ENCODE results near the gene MERTK. TPM values are rescaled to one million over a fixed set of nuclear protein-coding genes. Genes with fewer than 3 reads are reported as not detected.

Gene MERTK
- total RNA-seq, 1 donor from 2014 or later = 3.3 TPM

GRCh38 chr2:112056626-112056987, 158.2 kb downstream of the MERTK start:
- Mint-ChIP-seq H3K27me3 (ENCODE audit: low read depth) (no peaks in the 10 kb centered on the region), H3K4me3 (peak overlapping the region; percentile 95), H3K4me1 (peaks cover 23% of the 10 kb centered on the region), H3K27ac (ENCODE audit: unreplicated experiment) (no peak overlapping the region), H3K9me3 (no peaks in the 10 kb centered on the region), H3K36me3 (ENCODE audit: low read depth) (no peaks in the 10 kb centered on the region)
- no peak for TF ChIP-seq CTCF (conservative IDR thresholded peaks at IDR 0.05)
- no peak for DNase-seq (ENCODE audit: low read depth, low spot score)

GRCh38 chr2:112059671-112060070, 161.3 kb downstream of the MERTK start:
- Mint-ChIP-seq H3K36me3 (ENCODE audit: low read depth) (peaks cover 7% of the 10 kb centered on the region), H3K27me3 (ENCODE audit: low read depth) (no peaks in the 10 kb centered on the region), H3K27ac (ENCODE audit: unreplicated experiment) (no peak overlapping the region), H3K9me3 (no peaks in the 10 kb centered on the region), H3K4me3 (no peak overlapping the region), H3K4me1 (peaks cover 12% of the 10 kb centered on the region)
- no peak for DNase-seq (ENCODE audit: low read depth, low spot score)
- TF ChIP-seq CTCF (conservative IDR thresholded peaks at IDR 0.05) = no peak

DNA sequence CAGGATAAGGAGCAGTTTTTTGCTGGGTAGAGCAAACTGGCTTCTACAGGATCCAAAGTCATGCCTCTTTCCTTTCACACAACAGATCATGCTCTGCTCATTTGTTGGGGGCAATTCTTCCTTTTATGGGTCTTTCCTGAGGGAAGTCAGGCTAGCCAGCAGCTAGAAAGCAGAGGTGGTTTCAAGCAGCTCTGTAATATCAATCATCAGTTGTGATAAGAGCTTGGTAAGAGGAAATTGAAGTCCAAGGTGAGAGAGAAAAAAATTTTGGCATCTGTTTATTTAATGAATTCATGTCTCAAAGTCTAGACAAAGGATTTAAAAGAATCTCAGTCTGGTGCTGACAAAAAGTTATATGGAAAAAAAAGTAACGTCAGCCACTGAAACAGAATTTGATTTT, 162.9 kb downstream of the MERTK start:
- no peak overlapping the region for H3K4me3 Mint-ChIP-seq
- no peak for TF ChIP-seq CTCF (conservative IDR thresholded peaks at IDR 0.05)
- no peak for DNase-seq (ENCODE audit: low read depth, low spot score)
- peaks cover 7% of the 10 kb centered on the region for H3K36me3 Mint-ChIP-seq (ENCODE audit: low read depth)
- H3K27ac Mint-ChIP-seq (ENCODE audit: unreplicated experiment) = no peak overlapping the region
- H3K4me1 Mint-ChIP-seq = peaks cover 8% of the 10 kb centered on the region
- H3K27me3 Mint-ChIP-seq (ENCODE audit: low read depth) = no peaks in the 10 kb centered on the region
- H3K9me3 Mint-ChIP-seq = no peaks in the 10 kb centered on the region

- Mint-ChIP-seq H3K9me3 (no peaks in the 10 kb centered on the region), H3K36me3 (ENCODE audit: low read depth) (peaks cover 7% of the 10 kb centered on the region), H3K4me3 (no peak overlapping the region), H3K27me3 (ENCODE audit: low read depth) (no peaks in the 10 kb centered on the region), H3K4me1 (peaks cover 3% of the 10 kb centered on the region), H3K27ac (ENCODE audit: unreplicated experiment) (no peak overlapping the region)
- no peak for TF ChIP-seq CTCF (conservative IDR thresholded peaks at IDR 0.05)
- no peak for DNase-seq (ENCODE audit: low read depth, low spot score)
Observed at GRCh38 chr2:112061840-112062239, 163.4 kb downstream of the MERTK start.

DNA sequence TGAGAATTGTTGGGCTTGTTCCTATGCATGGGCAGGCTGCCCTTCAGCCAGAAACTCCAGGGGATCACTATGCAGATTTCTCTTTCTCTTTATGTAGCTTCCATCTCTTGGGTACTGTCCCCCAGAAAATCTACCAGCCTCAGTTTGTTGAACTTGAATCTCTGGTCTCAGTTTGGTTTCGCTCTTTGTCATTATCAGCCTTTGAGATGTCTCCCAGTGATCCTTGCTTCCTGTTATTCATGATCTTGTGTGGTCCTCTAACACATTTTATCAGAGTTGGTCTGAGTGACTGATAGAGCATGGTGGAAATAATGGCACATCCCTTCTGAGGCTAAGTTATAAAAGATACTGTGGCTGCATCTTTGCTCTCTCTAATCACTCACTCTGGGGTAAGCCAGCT, 164.5 kb downstream of the MERTK start:
- H3K36me3 Mint-ChIP-seq (ENCODE audit: low read depth) = peaks cover 11% of the 10 kb centered on the region
- no peaks in the 10 kb centered on the region for H3K9me3 Mint-ChIP-seq
- H3K27ac Mint-ChIP-seq (ENCODE audit: unreplicated experiment) = no peak overlapping the region
- H3K27me3 Mint-ChIP-seq (ENCODE audit: low read depth) = no peaks in the 10 kb centered on the region
- DNase-seq (ENCODE audit: low read depth, low spot score) = no peak
- no peak overlapping the region for H3K4me3 Mint-ChIP-seq
- no peaks in the 10 kb centered on the region for H3K4me1 Mint-ChIP-seq
- TF ChIP-seq CTCF (conservative IDR thresholded peaks at IDR 0.05) = no peak

- DNase-seq (ENCODE audit: low read depth, low spot score) = no peak
- H3K27me3 Mint-ChIP-seq (ENCODE audit: low read depth) = no peaks in the 10 kb centered on the region
- H3K4me3 Mint-ChIP-seq = no peak overlapping the region
- no peaks in the 10 kb centered on the region for H3K4me1 Mint-ChIP-seq
- H3K27ac Mint-ChIP-seq (ENCODE audit: unreplicated experiment) = no peak overlapping the region
- H3K36me3 Mint-ChIP-seq (ENCODE audit: low read depth) = peaks cover 25% of the 10 kb centered on the region
- no peak for TF ChIP-seq CTCF (conservative IDR thresholded peaks at IDR 0.05)
- H3K9me3 Mint-ChIP-seq = peaks cover 5% of the 10 kb centered on the region
Observed at GRCh38 chr2:112065486-112065885, 167.1 kb downstream of the MERTK start.

Data from neural crest cell (in vitro differentiated cells).